Measurements from ENCODE around the gene IRF7. TPM values are rescaled to one million over a fixed set of nuclear protein-coding genes. Genes with fewer than 3 reads are reported as not detected.

Gene IRF7
- total RNA-seq, 4 donors from 2014 or later = 11.3 to 39.6 (median 14.2) TPM

DNA sequence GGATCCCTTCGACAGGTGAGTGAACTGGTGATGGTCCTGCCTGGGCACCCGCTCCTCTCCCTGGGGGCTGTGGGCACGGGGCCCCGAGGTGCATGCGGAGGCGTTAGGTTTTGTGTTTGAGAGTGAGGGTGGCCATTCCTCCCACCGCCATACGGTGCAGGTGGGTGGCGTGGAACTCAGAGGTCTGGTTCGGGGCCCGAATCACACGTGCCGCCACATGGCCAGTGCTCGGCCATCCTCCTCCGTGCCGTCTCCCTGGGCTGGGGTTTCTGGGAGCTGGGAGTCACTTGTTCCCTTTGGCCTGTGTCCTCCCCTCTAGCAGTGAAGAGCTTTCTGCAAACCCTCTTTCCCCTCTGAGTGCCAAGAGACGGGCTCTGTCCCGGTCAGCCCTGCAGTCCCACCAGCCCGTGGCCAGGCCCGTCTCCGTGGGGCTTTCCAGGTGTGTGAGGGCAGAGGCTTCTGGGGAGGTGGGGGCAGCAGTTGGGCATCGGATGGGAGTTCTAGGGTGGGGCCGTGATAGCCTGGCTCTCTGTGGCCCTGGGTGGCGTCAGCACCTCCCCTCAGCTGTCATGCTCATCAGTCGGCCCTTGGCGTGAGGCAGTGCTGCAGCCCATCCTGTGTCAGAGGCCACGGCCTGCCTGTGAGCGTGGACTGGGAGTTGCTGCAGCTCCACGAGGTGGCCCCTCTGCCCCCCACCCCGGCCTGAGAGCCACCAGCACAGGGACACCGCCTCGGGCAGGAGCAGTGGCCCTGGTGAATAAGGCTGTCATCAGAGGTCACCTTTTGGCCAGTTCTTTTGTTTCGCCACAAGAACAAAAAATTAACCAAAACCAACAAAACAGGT is 10.2 kb downstream of the IRF7 start:
- H3K4me3 ChIP-seq = no peak overlapping the region
- H3K36me3 ChIP-seq = peaks cover 86 to 100% (median 99%) of the 10 kb centered on the region in 4 donors

DNA sequence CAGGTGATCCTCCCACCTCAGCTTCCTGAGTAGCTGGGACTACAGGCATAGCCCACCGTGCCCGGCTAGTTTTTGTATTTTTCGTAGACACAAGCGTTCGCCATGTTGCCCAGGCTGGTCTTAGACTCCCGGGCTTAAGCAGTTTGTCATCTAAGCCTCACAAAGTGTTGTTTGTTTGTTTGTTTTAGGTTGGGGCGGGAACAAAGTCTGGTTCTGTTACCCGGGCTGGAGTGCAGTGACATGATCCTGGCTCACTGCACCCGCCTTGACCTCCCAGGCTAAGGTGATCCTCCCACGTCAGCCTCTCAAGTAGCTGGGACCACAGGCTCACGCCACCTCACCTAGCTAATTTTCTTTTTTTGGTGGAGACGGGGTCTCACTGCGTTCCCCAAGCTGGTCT is 12.6 kb downstream of the IRF7 start:
- no peaks in the 10 kb centered on the region for H3K27me3 ChIP-seq
- H3K4me3 ChIP-seq = no peak overlapping the region
- no peak overlapping the region for H3K27ac ChIP-seq (replicated peaks in 1 of 4)
- intact Hi-C loops (cut with DNase I) = no loop called here
- TF ChIP-seq POLR2AphosphoS5 (IDR thresholded peaks at IDR 0.05) (no peak), POLR2A (IDR thresholded peaks at IDR 0.05; ENCODE audit: low read depth) (no peak), EP300 (IDR thresholded peaks at IDR 0.05) (no peak)
- TF ChIP-seq, protein P1, sequence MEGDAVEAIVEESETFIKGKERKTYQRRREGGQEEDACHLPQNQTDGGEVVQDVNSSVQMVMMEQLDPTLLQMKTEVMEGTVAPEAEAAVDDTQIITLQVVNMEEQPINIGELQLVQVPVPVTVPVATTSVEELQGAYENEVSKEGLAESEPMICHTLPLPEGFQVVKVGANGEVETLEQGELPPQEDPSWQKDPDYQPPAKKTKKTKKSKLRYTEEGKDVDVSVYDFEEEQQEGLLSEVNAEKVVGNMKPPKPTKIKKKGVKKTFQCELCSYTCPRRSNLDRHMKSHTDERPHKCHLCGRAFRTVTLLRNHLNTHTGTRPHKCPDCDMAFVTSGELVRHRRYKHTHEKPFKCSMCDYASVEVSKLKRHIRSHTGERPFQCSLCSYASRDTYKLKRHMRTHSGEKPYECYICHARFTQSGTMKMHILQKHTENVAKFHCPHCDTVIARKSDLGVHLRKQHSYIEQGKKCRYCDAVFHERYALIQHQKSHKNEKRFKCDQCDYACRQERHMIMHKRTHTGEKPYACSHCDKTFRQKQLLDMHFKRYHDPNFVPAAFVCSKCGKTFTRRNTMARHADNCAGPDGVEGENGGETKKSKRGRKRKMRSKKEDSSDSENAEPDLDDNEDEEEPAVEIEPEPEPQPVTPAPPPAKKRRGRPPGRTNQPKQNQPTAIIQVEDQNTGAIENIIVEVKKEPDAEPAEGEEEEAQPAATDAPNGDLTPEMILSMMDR (IDR thresholded peaks at IDR 0.05) = no peak
- DNase-seq (ENCODE audit: extremely low spot score) = no peak
- peaks cover 78 to 100% (median 99%) of the 10 kb centered on the region in 4 donors for H3K36me3 ChIP-seq
- WGBS = 87% methylated on average over 13 of the region's 13 CpGs
- H3K9me3 ChIP-seq = no peaks in the 10 kb centered on the region
- peaks cover 4 to 13% (median 9%) of the 10 kb centered on the region in 4 donors for H3K4me1 ChIP-seq

More for the DNA sequence above, 10.2 kb downstream of the IRF7 start:
- TF ChIP-seq, protein P1 (IDR thresholded peaks at IDR 0.05) = no peak
- TF ChIP-seq POLR2AphosphoS5 (IDR thresholded peaks at IDR 0.05) = no peak
- TF ChIP-seq POLR2A (IDR thresholded peaks at IDR 0.05; ENCODE audit: low read depth) = no peak
- TF ChIP-seq EP300 (IDR thresholded peaks at IDR 0.05) = no peak
- Histone ChIP-seq H3K4me1 (peaks cover 4 to 14% (median 10%) of the 10 kb centered on the region in 4 donors), H3K9me3 (no peaks in the 10 kb centered on the region), H3K27ac (replicated peaks in 1 of 4) (peak overlapping the region; percentile 55 to 79 (median 70)), H3K27me3 (no peaks in the 10 kb centered on the region)
- DNase-seq (ENCODE audit: extremely low spot score) = no peak
- WGBS = 94% methylated on average over 19 of the region's 33 CpGs
- intact Hi-C loops (cut with DNase I) = no loop called here

DNA sequence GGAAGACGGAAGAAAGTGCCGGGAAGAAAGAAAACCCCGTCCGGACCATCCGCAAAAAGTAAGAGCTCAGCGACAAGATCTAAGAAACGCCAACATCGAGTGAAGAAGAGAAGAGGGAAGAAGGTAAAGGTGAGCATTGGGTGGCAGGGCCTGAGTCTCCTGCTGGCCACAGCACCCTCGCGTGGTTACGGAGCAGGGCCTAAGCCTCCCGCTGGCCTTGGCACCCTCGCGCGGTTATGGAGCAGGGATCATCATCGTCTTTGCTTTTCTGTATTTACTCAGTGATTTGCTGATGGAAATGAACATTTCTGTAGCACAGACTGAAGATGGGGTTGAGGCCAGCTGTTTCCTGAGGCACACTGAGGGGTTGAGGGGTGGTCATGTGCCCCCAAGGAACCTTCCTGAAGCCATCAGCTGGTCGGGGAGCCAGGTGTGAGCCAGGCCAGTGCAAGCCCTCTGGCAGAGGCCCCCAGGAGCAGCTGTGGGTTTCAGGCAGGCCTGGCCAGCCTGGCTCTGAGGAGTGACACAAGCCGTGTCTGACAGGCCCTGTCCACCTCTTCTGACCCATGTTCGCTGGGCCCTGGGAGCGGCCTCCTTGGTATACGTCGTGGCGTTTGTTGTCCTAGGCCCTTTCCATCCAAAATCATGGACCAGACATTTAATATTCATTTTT is 14.0 kb downstream of the IRF7 start:
- H3K4me1 ChIP-seq = peaks cover 4 to 13% (median 8%) of the 10 kb centered on the region in 4 donors
- no peak overlapping the region for H3K4me3 ChIP-seq
- intact Hi-C loops (cut with DNase I) = no loop called here
- DNase-seq (ENCODE audit: extremely low spot score) = no peak
- H3K27ac ChIP-seq (replicated peaks in 1 of 4) = no peak overlapping the region
- H3K36me3 ChIP-seq = peaks cover 78 to 100% (median 99%) of the 10 kb centered on the region in 4 donors
- no peaks in the 10 kb centered on the region for H3K27me3 ChIP-seq
- 95% methylated on average over 22 of the region's 23 CpGs for WGBS
- no peaks in the 10 kb centered on the region for H3K9me3 ChIP-seq
- TF ChIP-seq EP300 (IDR thresholded peaks at IDR 0.05) = no peak
- no peak for TF ChIP-seq POLR2AphosphoS5 (IDR thresholded peaks at IDR 0.05)

DNA sequence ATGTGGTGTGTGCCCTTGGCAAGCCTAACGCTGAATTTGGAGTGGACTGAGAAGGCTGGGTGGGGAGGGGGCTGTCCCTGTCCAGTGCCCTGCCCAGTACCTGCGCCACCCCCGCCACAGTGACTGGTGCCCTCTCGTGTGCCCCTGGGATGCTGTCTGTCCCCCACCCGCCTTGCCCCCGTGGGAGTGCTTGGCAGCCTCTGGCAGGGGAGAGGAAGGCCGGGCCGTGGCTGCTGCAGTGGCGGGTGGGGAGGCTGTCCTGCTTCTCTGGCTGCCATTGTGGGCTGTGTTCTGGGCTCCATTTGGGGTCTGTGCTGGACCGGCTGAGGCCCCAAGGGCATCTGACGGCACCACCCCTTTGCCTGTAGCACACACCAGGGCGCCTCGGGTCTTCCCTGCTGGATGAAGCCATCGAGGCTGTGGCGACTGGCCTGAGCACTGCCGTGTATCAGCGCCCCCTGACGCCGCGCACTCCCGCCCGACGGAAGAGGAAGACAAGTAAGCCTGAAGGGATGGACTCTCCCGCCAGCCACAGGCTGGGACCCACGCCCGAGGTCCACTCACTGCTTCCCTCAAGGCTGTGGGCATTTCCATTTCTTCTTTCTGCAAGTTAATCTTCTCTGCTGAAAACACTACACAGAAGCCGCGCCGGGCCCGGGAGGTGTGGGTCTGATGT is 17.6 kb downstream of the IRF7 start:
- Histone ChIP-seq H3K4me1 (no peaks in the 10 kb centered on the region), H3K9me3 (no peaks in the 10 kb centered on the region), H3K27ac (replicated peaks in 1 of 4) (no peak overlapping the region), H3K36me3 (peaks cover 79 to 100% (median 99%) of the 10 kb centered on the region in 4 donors), H3K27me3 (no peaks in the 10 kb centered on the region), H3K4me3 (no peak overlapping the region)
- 88% methylated on average over 21 of the region's 30 CpGs for WGBS
- no peak for DNase-seq (ENCODE audit: extremely low spot score)
- intact Hi-C loops (cut with DNase I) = no loop called here
- no peak for TF ChIP-seq POLR2A (IDR thresholded peaks at IDR 0.05; ENCODE audit: low read depth)
- TF ChIP-seq EP300 (IDR thresholded peaks at IDR 0.05) = no peak
- TF ChIP-seq, protein P1 (IDR thresholded peaks at IDR 0.05) = no peak
- TF ChIP-seq POLR2AphosphoS5 (IDR thresholded peaks at IDR 0.05) = no peak

All from esophagus muscularis mucosa (tissue), 4 donors.